ENCODE data around the gene NFATC3. TPM values are rescaled to one million over a fixed set of nuclear protein-coding genes. Genes with fewer than 3 reads are reported as not detected.

NFATC3 gene
- total RNA-seq, 4 donors from 2014 or later, result 67.7 to 107 (median 71.7) TPM

DNA sequence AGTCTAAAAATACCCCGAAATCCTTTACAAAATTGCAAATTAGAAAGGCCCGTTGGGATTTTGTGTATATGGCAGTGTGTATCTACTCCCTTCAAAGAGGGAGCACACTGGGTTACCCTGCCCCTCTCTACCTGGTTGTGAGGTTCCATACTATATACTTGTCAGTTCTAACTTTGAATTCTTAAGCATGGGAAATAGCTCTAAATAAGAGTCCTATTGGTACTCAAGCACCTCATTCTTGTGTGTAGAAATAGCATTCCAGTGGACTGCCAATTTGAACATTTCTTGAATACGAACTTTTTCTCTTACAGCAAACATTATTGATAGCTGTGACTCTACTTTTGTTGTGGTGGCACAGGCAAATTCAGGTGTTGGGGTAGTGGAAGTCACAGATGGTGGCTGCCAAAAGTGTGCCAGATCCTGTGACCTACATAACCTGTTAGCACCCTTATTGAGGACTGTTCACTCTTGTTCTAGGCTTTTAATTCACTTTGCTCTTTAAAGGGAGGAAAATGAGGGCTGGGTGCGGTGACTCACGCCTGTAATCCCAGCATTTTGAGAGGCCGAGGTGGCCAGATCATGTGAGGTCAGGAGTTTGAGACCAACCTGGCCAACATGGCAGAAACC, 134.7 kb downstream of the NFATC3 start:
- no peaks in the 10 kb centered on the region for H3K27me3 ChIP-seq
- no peak overlapping the region for H3K27ac ChIP-seq
- WGBS, 2 donors, result 88 to 90% methylated on average over 6 of the region's 6 CpGs
- H3K4me3 ChIP-seq (replicated peaks in 1 of 3), result no peak overlapping the region
- intact Hi-C loops (cut with DNase I), result no loop called here
- TF ChIP-seq, protein P1, sequence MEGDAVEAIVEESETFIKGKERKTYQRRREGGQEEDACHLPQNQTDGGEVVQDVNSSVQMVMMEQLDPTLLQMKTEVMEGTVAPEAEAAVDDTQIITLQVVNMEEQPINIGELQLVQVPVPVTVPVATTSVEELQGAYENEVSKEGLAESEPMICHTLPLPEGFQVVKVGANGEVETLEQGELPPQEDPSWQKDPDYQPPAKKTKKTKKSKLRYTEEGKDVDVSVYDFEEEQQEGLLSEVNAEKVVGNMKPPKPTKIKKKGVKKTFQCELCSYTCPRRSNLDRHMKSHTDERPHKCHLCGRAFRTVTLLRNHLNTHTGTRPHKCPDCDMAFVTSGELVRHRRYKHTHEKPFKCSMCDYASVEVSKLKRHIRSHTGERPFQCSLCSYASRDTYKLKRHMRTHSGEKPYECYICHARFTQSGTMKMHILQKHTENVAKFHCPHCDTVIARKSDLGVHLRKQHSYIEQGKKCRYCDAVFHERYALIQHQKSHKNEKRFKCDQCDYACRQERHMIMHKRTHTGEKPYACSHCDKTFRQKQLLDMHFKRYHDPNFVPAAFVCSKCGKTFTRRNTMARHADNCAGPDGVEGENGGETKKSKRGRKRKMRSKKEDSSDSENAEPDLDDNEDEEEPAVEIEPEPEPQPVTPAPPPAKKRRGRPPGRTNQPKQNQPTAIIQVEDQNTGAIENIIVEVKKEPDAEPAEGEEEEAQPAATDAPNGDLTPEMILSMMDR (IDR thresholded peaks at IDR 0.05), result no peak
- no peak for TF ChIP-seq POLR2A (IDR thresholded peaks at IDR 0.05)
- peaks cover 0 to 3% of the 10 kb centered on the region in 2 donors for H3K4me1 ChIP-seq
- H3K36me3 ChIP-seq, result no peaks in the 10 kb centered on the region
- no peaks in the 10 kb centered on the region for H3K9me3 ChIP-seq
- DNase-seq, result no peak

DNA sequence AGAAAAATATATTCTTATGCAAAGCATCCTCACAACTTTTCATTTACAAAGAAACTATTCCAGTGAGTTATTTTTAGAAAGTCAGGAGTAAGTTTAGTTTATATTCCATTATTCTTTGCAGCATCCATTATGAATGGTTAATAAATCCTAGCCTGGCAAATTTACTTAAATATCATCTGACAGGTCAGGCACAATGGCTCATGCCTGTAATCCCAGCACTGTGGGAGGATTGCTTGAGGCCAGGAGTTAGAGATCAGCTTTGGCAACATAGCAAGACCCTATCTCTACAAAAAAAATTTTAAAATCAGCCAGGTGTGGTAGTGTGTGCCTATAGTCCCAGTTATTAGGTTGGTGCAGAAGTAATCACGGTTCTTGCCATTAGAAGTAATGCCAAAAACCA, 137.9 kb downstream of the NFATC3 start:
- H3K4me3 ChIP-seq (replicated peaks in 1 of 3), result no peak overlapping the region
- H3K36me3 ChIP-seq, result peaks cover 0 to 5% of the 10 kb centered on the region in 2 donors
- WGBS, 2 donors, result 69 to 77% methylated on average over 1 of the region's 1 CpG
- H3K4me1 ChIP-seq, result peaks cover 9 to 10% of the 10 kb centered on the region in 2 donors
- H3K27me3 ChIP-seq, result no peaks in the 10 kb centered on the region
- TF ChIP-seq, protein P1 (IDR thresholded peaks at IDR 0.05), result no peak
- no peak for TF ChIP-seq POLR2A (IDR thresholded peaks at IDR 0.05)
- intact Hi-C loops (cut with DNase I), result no loop called here
- no peaks in the 10 kb centered on the region for H3K9me3 ChIP-seq
- no peak for DNase-seq
- no peak overlapping the region for H3K27ac ChIP-seq

DNA sequence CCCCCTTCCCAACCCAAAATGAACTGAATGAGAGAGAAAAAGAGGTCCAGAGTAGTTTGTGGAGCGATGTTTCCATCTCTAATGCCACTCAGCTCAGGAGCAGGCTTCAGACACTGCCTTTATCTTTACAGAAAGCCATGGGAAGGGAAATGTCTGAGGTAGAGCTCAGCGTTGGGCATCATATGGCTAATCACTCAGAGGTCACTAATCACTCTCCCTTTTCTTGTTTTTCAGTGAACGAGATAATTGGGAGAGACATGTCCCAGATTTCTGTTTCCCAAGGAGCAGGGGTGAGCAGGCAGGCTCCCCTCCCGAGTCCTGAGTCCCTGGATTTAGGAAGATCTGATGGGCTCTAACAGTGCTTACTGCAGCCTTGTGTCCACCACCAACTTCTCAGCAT, 140.9 kb downstream of the NFATC3 start:
- H3K36me3 ChIP-seq, result peaks cover 14 to 21% of the 10 kb centered on the region in 2 donors
- WGBS, 2 donors, result 86 to 91% methylated on average over 4 of the region's 4 CpGs
- no peaks in the 10 kb centered on the region for H3K27me3 ChIP-seq
- intact Hi-C loops (cut with DNase I), result no loop called here
- no peak overlapping the region for H3K4me3 ChIP-seq (replicated peaks in 1 of 3)
- TF ChIP-seq, protein P1 (IDR thresholded peaks at IDR 0.05), result no peak
- TF ChIP-seq POLR2A (IDR thresholded peaks at IDR 0.05), result no peak
- no peaks in the 10 kb centered on the region for H3K9me3 ChIP-seq
- H3K27ac ChIP-seq, result peak overlapping the region in 1 of 3 donors; percentile 26
- DNase-seq, result no peak
- peaks cover 9 to 14% of the 10 kb centered on the region in 2 donors for H3K4me1 ChIP-seq

DNA sequence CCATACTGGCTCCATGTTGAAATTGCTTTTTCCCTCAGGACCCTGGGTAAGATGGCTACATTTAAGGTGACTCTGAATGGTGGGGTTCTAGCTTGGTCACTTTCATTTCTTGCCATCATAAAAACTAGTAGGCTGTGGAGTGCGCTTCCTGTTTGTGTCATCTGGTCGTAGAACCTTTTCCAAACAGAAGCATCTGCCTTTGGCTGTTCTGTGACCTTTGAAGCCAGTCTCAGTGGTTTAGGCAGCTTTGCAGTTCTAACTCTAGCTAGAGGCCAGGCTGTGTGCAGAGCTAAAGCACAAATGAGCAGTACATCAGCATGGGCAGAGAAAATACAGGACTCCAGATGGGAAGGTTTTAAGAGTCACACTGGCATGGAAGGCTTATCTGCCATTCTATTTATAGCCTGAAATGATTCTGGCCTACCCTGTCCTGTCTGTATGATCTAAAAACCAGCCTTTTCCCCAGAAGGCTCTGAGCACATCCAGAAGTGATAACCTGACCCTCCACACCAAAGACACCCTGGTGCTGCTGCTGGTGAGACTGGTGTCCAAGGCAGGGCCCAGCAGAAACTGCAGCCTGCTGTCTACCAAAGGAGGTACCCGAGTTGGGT, 142.1 kb downstream of the NFATC3 start:
- Histone ChIP-seq H3K9me3 (no peaks in the 10 kb centered on the region), H3K27me3 (no peaks in the 10 kb centered on the region), H3K27ac (peak overlapping the region; percentile 13 to 34 (median 28)), H3K4me3 (replicated peaks in 1 of 3) (no peak overlapping the region), H3K4me1 (peaks cover 9 to 14% of the 10 kb centered on the region in 2 donors), H3K36me3 (peaks cover 26 to 31% of the 10 kb centered on the region in 2 donors)
- intact Hi-C loops (cut with DNase I), result no loop called here
- TF ChIP-seq, protein P1 (IDR thresholded peaks at IDR 0.05), result no peak
- no peak for TF ChIP-seq POLR2A (IDR thresholded peaks at IDR 0.05)
- WGBS, 2 donors, result 64 to 71% methylated on average over 3 of the region's 3 CpGs
- no peak for DNase-seq

DNA sequence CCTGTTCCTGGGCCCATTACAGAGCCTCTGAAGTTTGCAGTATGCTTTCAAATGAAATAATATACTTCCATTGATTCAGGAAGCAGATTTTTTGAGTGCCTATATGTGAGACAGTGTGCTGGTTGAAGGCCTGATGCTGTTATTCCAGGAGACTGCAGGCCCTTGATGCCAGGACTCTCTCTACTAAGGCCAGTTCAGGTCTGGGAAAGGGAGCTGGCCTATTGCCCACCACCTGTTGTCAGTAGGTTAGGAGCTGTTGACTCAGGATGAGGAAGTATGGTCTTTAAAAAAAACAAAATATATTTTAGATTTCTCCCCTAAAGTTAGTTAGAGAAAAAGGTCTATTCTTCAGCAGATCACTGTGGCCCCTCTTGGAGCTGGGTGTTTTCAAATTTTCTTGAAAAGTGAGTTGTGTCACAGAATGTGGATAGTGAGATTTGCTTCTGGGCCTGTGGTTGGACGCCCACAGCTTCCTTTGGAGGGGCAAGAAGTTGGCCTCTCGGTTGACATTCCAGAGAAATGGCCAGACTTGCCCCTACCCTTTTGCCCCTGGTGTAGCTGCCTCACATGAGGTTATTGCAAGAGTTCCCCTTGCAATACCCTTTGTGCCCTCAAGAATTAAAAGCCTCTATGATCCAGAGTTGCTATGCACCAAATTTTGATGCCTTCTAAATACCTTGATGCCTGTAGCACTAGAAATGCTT, 142.8 kb downstream of the NFATC3 start:
- DNase-seq, result peak; percentile 57 to 64
- 66 to 78% methylated on average over 2 of the region's 2 CpGs for WGBS, 2 donors
- H3K4me3 ChIP-seq (replicated peaks in 1 of 3), result no peak overlapping the region
- H3K4me1 ChIP-seq, result peaks cover 9 to 18% of the 10 kb centered on the region in 2 donors
- peak overlapping the region; percentile 13 to 37 (median 28) for H3K27ac ChIP-seq
- H3K36me3 ChIP-seq, result peaks cover 27 to 35% of the 10 kb centered on the region in 2 donors
- TF ChIP-seq, protein P1 (IDR thresholded peaks at IDR 0.05), result no peak
- TF ChIP-seq POLR2A (IDR thresholded peaks at IDR 0.05), result no peak
- no peaks in the 10 kb centered on the region for H3K27me3 ChIP-seq
- intact Hi-C loops (cut with DNase I), result no loop called here
- no peaks in the 10 kb centered on the region for H3K9me3 ChIP-seq
